Left lung (tissue), 10 donors: Measurements from ENCODE around the gene ILDR2. TPM values are rescaled to one million over a fixed set of nuclear protein-coding genes. Genes with fewer than 3 reads are reported as not detected.

Experiments used
- ATAC-seq: fragments of 200-7000 bp; cut with Tn5 transposase; one replicate; pipeline ENCODE4 v1.9.1; 2020; ENCODE audit warnings: moderate library complexity
- DNase-seq, 4 donors: peaks; one replicate each; pipeline ENCODE4 v3.0.0-alpha.2; 2013 to 2020
- H3K27ac ChIP-seq, 2 donors: fragments of 200-600 bp; sonication (generic) in 1 of 2; one replicate each; pipeline versions ENCODE4 v1.5.0 to v1.8.0; 2020 to 2021
- H3K27me3 ChIP-seq, 2 donors: fragments of 200-600 bp; sonication (generic) in 1 of 2; one replicate each; pipeline versions ENCODE4 v1.5.0 to v1.8.0; 2020 to 2021
- H3K36me3 ChIP-seq, 2 donors: fragments of 200-600 bp; sonication (generic) in 1 of 2; one replicate each; pipeline versions ENCODE4 v1.5.0 to v1.8.0; 2020 to 2021
- H3K4me1 ChIP-seq, 2 donors: fragments of 200-600 bp; one replicate each; pipeline ENCODE4 v1.8.0; 2021
- H3K4me3 ChIP-seq, 2 donors: fragments of 200-600 bp; sonication (generic) in 1 of 2; one replicate each; pipeline versions ENCODE4 v1.5.0 to v1.8.0; 2020 to 2021; ENCODE audit warnings: mild to moderate bottlenecking in 1 of 2
- H3K9me3 ChIP-seq, 2 donors: fragments of 200-600 bp; sonication (generic) in 1 of 2; one replicate each; pipeline versions ENCODE4 v1.5.0 to v1.8.0; 2020 to 2021
- intact Hi-C, 2 donors: fragments of 100-400 bp; cut with DNase I; formaldehyde crosslinking; loops; one replicate each; pipeline versions ENCODE4 v1.11.2 to v1.14.2; 2022
- polyA plus RNA-seq, 6 donors: library from polyadenylated mRNA; unstranded; fragments of 120-200 nt; gene quantifications; one replicate each; pipeline ENCODE4 v1.2.1, GENCODE V29; 2013; ENCODE audit not compliant: insufficient read length in 6 of 6
- total RNA-seq, 2 donors: library from RNA; stranded (reverse); fragmentation: NEBNext Ultra II Directional; extraction: Animal tissue kit (Norgen Biotek cat#: 25700); gene quantifications; one replicate each; pipeline ENCODE4 v1.2.1, GENCODE V29; 2021
- TF ChIP-seq, protein P1 (sequence below), 2 donors: fragments of 200-600 bp; sonication (generic) in 1 of 2; IDR thresholded peaks; one replicate each; pipeline versions ENCODE4 v1.5.0 to v1.8.0; 2021; ENCODE audit warnings: antibody characterized with exemption in 2 of 2
- donor health status: DM: no; HTN: yes; CAD: no.
- donor health status: DM: no; HTN: no; CAD: no.

Gene ILDR2
- total and polyA plus RNA-seq, 8 donors: 0.36 to 2.1 (median 0.64) TPM

DNA sequence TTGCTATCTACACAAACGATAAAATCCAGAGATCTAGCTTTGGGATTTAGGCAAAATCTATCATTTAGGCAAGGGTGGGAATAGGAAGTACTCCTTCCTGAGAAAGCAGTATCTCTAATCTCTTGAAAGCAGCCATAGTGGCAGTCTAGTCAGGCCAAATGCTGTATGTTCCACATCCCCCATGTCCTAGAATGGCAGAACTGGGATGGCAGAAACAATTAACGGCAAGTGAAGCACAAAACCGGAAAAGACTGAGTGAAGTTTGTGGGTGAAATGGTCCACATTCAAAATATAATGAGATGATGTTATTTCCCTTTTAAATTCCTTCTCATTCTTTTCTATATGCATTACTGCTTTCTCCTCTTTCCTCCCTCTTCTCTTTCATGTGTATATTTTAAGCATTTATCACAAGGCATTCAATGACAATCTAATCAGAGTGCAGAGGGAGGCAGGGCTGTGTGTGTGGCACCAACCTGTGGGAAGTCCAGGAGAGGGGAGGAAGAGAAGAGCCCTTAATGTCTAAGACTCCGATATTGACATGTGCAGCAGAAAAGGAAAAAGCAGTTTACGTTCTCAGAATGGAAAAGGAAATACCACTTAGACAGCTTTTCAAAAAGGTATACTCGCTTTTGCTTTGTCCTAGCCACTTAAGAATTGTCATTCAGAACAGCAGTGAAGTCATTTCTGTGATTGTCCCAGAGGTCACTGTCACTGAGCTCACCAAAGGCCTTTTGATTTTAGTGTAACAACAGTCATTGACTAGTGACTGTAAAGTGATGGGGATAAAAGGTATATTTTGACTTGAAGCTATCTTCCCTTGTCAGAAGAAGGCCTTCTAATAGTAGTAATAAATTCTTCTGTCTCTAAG lies 57.0 kb downstream of the ILDR2 start:
- no peaks in the 10 kb centered on the region for H3K9me3 ChIP-seq
- H3K4me1 ChIP-seq: peaks cover 0 to 10% of the 10 kb centered on the region in 2 donors
- DNase-seq: no peak
- H3K27ac ChIP-seq: no peak overlapping the region
- no peaks in the 10 kb centered on the region for H3K36me3 ChIP-seq
- no peak for ATAC-seq
- TF ChIP-seq, protein P1, sequence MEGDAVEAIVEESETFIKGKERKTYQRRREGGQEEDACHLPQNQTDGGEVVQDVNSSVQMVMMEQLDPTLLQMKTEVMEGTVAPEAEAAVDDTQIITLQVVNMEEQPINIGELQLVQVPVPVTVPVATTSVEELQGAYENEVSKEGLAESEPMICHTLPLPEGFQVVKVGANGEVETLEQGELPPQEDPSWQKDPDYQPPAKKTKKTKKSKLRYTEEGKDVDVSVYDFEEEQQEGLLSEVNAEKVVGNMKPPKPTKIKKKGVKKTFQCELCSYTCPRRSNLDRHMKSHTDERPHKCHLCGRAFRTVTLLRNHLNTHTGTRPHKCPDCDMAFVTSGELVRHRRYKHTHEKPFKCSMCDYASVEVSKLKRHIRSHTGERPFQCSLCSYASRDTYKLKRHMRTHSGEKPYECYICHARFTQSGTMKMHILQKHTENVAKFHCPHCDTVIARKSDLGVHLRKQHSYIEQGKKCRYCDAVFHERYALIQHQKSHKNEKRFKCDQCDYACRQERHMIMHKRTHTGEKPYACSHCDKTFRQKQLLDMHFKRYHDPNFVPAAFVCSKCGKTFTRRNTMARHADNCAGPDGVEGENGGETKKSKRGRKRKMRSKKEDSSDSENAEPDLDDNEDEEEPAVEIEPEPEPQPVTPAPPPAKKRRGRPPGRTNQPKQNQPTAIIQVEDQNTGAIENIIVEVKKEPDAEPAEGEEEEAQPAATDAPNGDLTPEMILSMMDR (IDR thresholded peaks at IDR 0.05): no peak
- H3K4me3 ChIP-seq: no peak overlapping the region
- intact Hi-C loops: no loop called here
- peaks cover 30 to 44% of the 10 kb centered on the region in 2 donors for H3K27me3 ChIP-seq

DNA sequence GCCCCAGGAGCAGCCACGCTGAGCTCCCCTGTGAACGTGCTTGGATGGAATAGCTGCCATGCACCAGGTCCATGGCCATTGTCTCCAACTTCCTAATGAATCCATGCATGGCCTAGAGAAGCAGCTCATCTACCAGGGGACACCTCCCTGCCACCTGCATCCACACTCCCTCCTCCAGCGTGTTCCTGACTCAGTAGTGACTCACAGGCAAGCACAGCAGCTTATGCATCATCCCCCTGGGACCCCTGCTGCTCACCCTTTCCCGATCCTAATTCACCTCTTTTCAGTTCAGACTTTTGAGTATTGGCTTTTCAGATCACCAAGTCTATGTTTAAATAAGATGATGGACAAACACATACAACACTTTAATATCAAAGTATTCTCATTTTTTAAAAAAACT lies 59.4 kb downstream of the ILDR2 start:
- Histone ChIP-seq H3K27ac (no peak overlapping the region), H3K27me3 (peaks cover 17 to 25% of the 10 kb centered on the region in 2 donors), H3K4me3 (no peak overlapping the region), H3K9me3 (no peaks in the 10 kb centered on the region), H3K36me3 (no peaks in the 10 kb centered on the region), H3K4me1 (peaks cover 0 to 7% of the 10 kb centered on the region in 2 donors)
- ATAC-seq (no peak), DNase-seq (no peak)
- TF ChIP-seq, protein P1 (IDR thresholded peaks at IDR 0.05): no peak
- intact Hi-C loops: no loop called here

GRCh38 chr1:166915042-166915441 lies 60.3 kb downstream of the ILDR2 start:
- ATAC-seq: no peak
- no peaks in the 10 kb centered on the region for H3K36me3 ChIP-seq

DNA sequence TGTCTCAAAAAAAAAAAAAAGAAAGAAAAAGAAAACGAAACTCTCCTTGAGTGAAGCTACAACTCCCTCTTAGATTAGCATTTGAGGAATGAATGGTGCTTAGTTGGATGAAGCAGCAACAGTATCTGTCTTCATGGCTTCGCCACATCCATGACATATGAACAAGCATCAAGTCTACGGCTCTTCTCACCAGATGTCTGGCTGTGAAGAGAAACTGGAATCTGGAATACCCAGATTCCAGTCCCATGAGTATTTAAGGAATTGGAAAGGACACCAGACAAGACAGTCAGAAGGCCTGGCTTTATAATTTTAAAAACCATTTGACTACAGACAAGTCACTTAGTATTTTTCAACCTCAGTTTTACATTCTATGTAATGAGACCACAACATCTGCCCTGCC lies 61.2 kb downstream of the ILDR2 start:
- no peak for ATAC-seq
- H3K4me1 ChIP-seq: no peaks in the 10 kb centered on the region
- H3K4me3 ChIP-seq: no peak overlapping the region
- no peak overlapping the region for H3K27ac ChIP-seq
- no peaks in the 10 kb centered on the region for H3K36me3 ChIP-seq
- DNase-seq: no peak
- TF ChIP-seq, protein P1 (IDR thresholded peaks at IDR 0.05): no peak
- H3K9me3 ChIP-seq: no peaks in the 10 kb centered on the region
- H3K27me3 ChIP-seq: peaks cover 0 to 7% of the 10 kb centered on the region in 2 donors
- intact Hi-C loops: no loop called here

More at GRCh38 chr1:166915042-166915441, 60.3 kb downstream of the ILDR2 start:
- Histone ChIP-seq H3K4me1 (no peaks in the 10 kb centered on the region), H3K9me3 (no peaks in the 10 kb centered on the region), H3K27ac (no peak overlapping the region), H3K27me3 (peaks cover 8 to 16% of the 10 kb centered on the region in 2 donors), H3K4me3 (no peak overlapping the region)
- TF ChIP-seq, protein P1 (IDR thresholded peaks at IDR 0.05): no peak
- intact Hi-C loops: no loop called here
- no peak for DNase-seq

DNA sequence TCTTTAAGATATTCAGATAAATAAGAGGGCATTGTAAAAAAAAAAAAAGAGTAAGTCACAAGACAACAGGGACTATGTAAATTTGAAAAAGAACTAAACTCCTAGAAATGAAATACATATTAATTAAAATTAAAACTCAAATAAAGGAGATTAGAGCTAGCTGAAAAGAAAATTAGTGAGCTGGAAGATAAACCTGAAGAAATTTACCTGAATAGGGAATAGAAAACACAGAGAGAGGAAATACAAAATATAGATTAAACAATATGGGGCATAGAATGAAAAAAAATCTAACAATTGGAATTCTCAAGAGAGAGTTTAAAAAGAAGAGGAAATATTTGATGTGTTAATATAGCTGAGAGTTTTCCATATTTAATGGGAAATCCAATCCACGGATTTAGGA lies 63.7 kb downstream of the ILDR2 start:
- Histone ChIP-seq H3K9me3 (no peaks in the 10 kb centered on the region), H3K36me3 (no peaks in the 10 kb centered on the region), H3K4me3 (no peak overlapping the region), H3K27ac (no peak overlapping the region), H3K27me3 (no peaks in the 10 kb centered on the region), H3K4me1 (no peaks in the 10 kb centered on the region)
- DNase-seq: no peak
- no peak for ATAC-seq
- TF ChIP-seq, protein P1 (IDR thresholded peaks at IDR 0.05): no peak
- intact Hi-C loops: no loop called here
